ENCODE measurements around the gene ARMC9.

Gene ARMC9

GRCh38 chr2:231256494-231256893, 58.1 kb downstream of the ARMC9 start:
- H3K9me3 ChIP-seq (ENCODE audit: control insufficient read depth, insufficient read depth, low read length), result no peaks in the 10 kb centered on the region
- H3K4me1 ChIP-seq (ENCODE audit: control insufficient read depth, insufficient read depth, low read length), result no peaks in the 10 kb centered on the region
- no peak overlapping the region for H3K9ac ChIP-seq (ENCODE audit: low read depth, low read length)
- H3K27me3 ChIP-seq (ENCODE audit: control insufficient read depth, insufficient read depth, low read length), result no peaks in the 10 kb centered on the region
- H3K4me3 ChIP-seq (ENCODE audit: low read depth, low read length), result no peak overlapping the region
- peaks cover 8% of the 10 kb centered on the region for H3K36me3 ChIP-seq (ENCODE audit: control insufficient read depth, insufficient read depth, low read length)

GRCh38 chr2:231257763-231258162, 59.3 kb downstream of the ARMC9 start:
- no peaks in the 10 kb centered on the region for H3K4me1 ChIP-seq (ENCODE audit: control insufficient read depth, insufficient read depth, low read length)
- H3K9me3 ChIP-seq (ENCODE audit: control insufficient read depth, insufficient read depth, low read length), result no peaks in the 10 kb centered on the region
- no peak overlapping the region for H3K9ac ChIP-seq (ENCODE audit: low read depth, low read length)
- H3K27me3 ChIP-seq (ENCODE audit: control insufficient read depth, insufficient read depth, low read length), result no peaks in the 10 kb centered on the region
- no peak overlapping the region for H3K4me3 ChIP-seq (ENCODE audit: low read depth, low read length)
- H3K36me3 ChIP-seq (ENCODE audit: control insufficient read depth, insufficient read depth, low read length), result peaks cover 8% of the 10 kb centered on the region

- no peaks in the 10 kb centered on the region for H3K27me3 ChIP-seq (ENCODE audit: control insufficient read depth, insufficient read depth, low read length)
- no peaks in the 10 kb centered on the region for H3K9me3 ChIP-seq (ENCODE audit: control insufficient read depth, insufficient read depth, low read length)
- H3K36me3 ChIP-seq (ENCODE audit: control insufficient read depth, insufficient read depth, low read length), result peaks cover 8% of the 10 kb centered on the region
Observed at GRCh38 chr2:231258701-231259100, 60.3 kb downstream of the ARMC9 start.

GRCh38 chr2:231259104-231259503, 60.7 kb downstream of the ARMC9 start:
- no peak overlapping the region for H3K4me3 ChIP-seq (ENCODE audit: low read depth, low read length)

More at GRCh38 chr2:231258701-231259100, 60.3 kb downstream of the ARMC9 start:
- H3K9ac ChIP-seq (ENCODE audit: low read depth, low read length), result no peak overlapping the region
- H3K4me1 ChIP-seq (ENCODE audit: control insufficient read depth, insufficient read depth, low read length), result no peaks in the 10 kb centered on the region
- H3K4me3 ChIP-seq (ENCODE audit: low read depth, low read length), result no peak overlapping the region

GRCh38 chr2:231260442-231261208, 62.2 kb downstream of the ARMC9 start:
- Histone ChIP-seq H3K4me1 (ENCODE audit: control insufficient read depth, insufficient read depth, low read length) (no peaks in the 10 kb centered on the region), H3K9me3 (ENCODE audit: control insufficient read depth, insufficient read depth, low read length) (no peaks in the 10 kb centered on the region), H3K4me3 (ENCODE audit: low read depth, low read length) (no peak overlapping the region), H3K27me3 (ENCODE audit: control insufficient read depth, insufficient read depth, low read length) (no peaks in the 10 kb centered on the region), H3K9ac (ENCODE audit: low read depth, low read length) (no peak overlapping the region), H3K36me3 (ENCODE audit: control insufficient read depth, insufficient read depth, low read length) (peaks cover 8% of the 10 kb centered on the region)

More at GRCh38 chr2:231259104-231259503, 60.7 kb downstream of the ARMC9 start:
- peaks cover 8% of the 10 kb centered on the region for H3K36me3 ChIP-seq (ENCODE audit: control insufficient read depth, insufficient read depth, low read length)
- H3K9me3 ChIP-seq (ENCODE audit: control insufficient read depth, insufficient read depth, low read length), result no peaks in the 10 kb centered on the region
- no peaks in the 10 kb centered on the region for H3K27me3 ChIP-seq (ENCODE audit: control insufficient read depth, insufficient read depth, low read length)
- no peak overlapping the region for H3K9ac ChIP-seq (ENCODE audit: low read depth, low read length)
- H3K4me1 ChIP-seq (ENCODE audit: control insufficient read depth, insufficient read depth, low read length), result no peaks in the 10 kb centered on the region

GRCh38 chr2:231263118-231263831, 64.8 kb downstream of the ARMC9 start:
- peaks cover 8% of the 10 kb centered on the region for H3K36me3 ChIP-seq (ENCODE audit: control insufficient read depth, insufficient read depth, low read length)
- no peaks in the 10 kb centered on the region for H3K4me1 ChIP-seq (ENCODE audit: control insufficient read depth, insufficient read depth, low read length)
- no peaks in the 10 kb centered on the region for H3K27me3 ChIP-seq (ENCODE audit: control insufficient read depth, insufficient read depth, low read length)
- H3K9me3 ChIP-seq (ENCODE audit: control insufficient read depth, insufficient read depth, low read length), result no peaks in the 10 kb centered on the region
- H3K4me3 ChIP-seq (ENCODE audit: low read depth, low read length), result no peak overlapping the region
- no peak overlapping the region for H3K9ac ChIP-seq (ENCODE audit: low read depth, low read length)

- Histone ChIP-seq H3K4me3 (ENCODE audit: low read depth, low read length) (no peak overlapping the region), H3K36me3 (ENCODE audit: control insufficient read depth, insufficient read depth, low read length) (peaks cover 3% of the 10 kb centered on the region), H3K27me3 (ENCODE audit: control insufficient read depth, insufficient read depth, low read length) (no peaks in the 10 kb centered on the region), H3K4me1 (ENCODE audit: control insufficient read depth, insufficient read depth, low read length) (no peaks in the 10 kb centered on the region), H3K9ac (ENCODE audit: low read depth, low read length) (no peak overlapping the region), H3K9me3 (ENCODE audit: control insufficient read depth, insufficient read depth, low read length) (no peaks in the 10 kb centered on the region)
Observed at GRCh38 chr2:231270221-231271114, 72.0 kb downstream of the ARMC9 start.

GRCh38 chr2:231272991-231273390, 74.6 kb downstream of the ARMC9 start:
- no peaks in the 10 kb centered on the region for H3K9me3 ChIP-seq (ENCODE audit: control insufficient read depth, insufficient read depth, low read length)
- H3K36me3 ChIP-seq (ENCODE audit: control insufficient read depth, insufficient read depth, low read length), result peaks cover 4% of the 10 kb centered on the region

GRCh38 chr2:231276987-231277386, 78.6 kb downstream of the ARMC9 start:
- H3K4me1 ChIP-seq (ENCODE audit: control insufficient read depth, insufficient read depth, low read length), result no peaks in the 10 kb centered on the region
- H3K36me3 ChIP-seq (ENCODE audit: control insufficient read depth, insufficient read depth, low read length), result peaks cover 11% of the 10 kb centered on the region
- no peak overlapping the region for H3K9ac ChIP-seq (ENCODE audit: low read depth, low read length)

More at GRCh38 chr2:231272991-231273390, 74.6 kb downstream of the ARMC9 start:
- Histone ChIP-seq H3K9ac (ENCODE audit: low read depth, low read length) (no peak overlapping the region), H3K27me3 (ENCODE audit: control insufficient read depth, insufficient read depth, low read length) (no peaks in the 10 kb centered on the region), H3K4me3 (ENCODE audit: low read depth, low read length) (no peak overlapping the region), H3K4me1 (ENCODE audit: control insufficient read depth, insufficient read depth, low read length) (no peaks in the 10 kb centered on the region)

GRCh38 chr2:231277962-231278361, 79.5 kb downstream of the ARMC9 start:
- H3K9me3 ChIP-seq (ENCODE audit: control insufficient read depth, insufficient read depth, low read length), result no peaks in the 10 kb centered on the region
- no peak overlapping the region for H3K4me3 ChIP-seq (ENCODE audit: low read depth, low read length)
- peaks cover 11% of the 10 kb centered on the region for H3K36me3 ChIP-seq (ENCODE audit: control insufficient read depth, insufficient read depth, low read length)
- no peak overlapping the region for H3K9ac ChIP-seq (ENCODE audit: low read depth, low read length)
- no peaks in the 10 kb centered on the region for H3K27me3 ChIP-seq (ENCODE audit: control insufficient read depth, insufficient read depth, low read length)
- H3K4me1 ChIP-seq (ENCODE audit: control insufficient read depth, insufficient read depth, low read length), result no peaks in the 10 kb centered on the region

More at GRCh38 chr2:231276987-231277386, 78.6 kb downstream of the ARMC9 start:
- H3K27me3 ChIP-seq (ENCODE audit: control insufficient read depth, insufficient read depth, low read length), result no peaks in the 10 kb centered on the region
- H3K4me3 ChIP-seq (ENCODE audit: low read depth, low read length), result no peak overlapping the region
- no peaks in the 10 kb centered on the region for H3K9me3 ChIP-seq (ENCODE audit: control insufficient read depth, insufficient read depth, low read length)

GRCh38 chr2:231278868-231279267, 80.4 kb downstream of the ARMC9 start:
- Histone ChIP-seq H3K9ac (ENCODE audit: low read depth, low read length) (no peak overlapping the region), H3K36me3 (ENCODE audit: control insufficient read depth, insufficient read depth, low read length) (peaks cover 8% of the 10 kb centered on the region), H3K27me3 (ENCODE audit: control insufficient read depth, insufficient read depth, low read length) (no peaks in the 10 kb centered on the region), H3K9me3 (ENCODE audit: control insufficient read depth, insufficient read depth, low read length) (no peaks in the 10 kb centered on the region), H3K4me3 (ENCODE audit: low read depth, low read length) (no peak overlapping the region), H3K4me1 (ENCODE audit: control insufficient read depth, insufficient read depth, low read length) (no peaks in the 10 kb centered on the region)
